HepG2 (cell line): Measurements from ENCODE around the gene ERCC5. TPM values are rescaled to one million over a fixed set of nuclear protein-coding genes. Genes with fewer than 3 reads are reported as not detected.

ENCODE experiments used
- ATAC-seq: fragments of 200-7000 bp; cut with Tn5 transposase; 3 replicates; pipeline ENCODE4 v1.9.1; 2020; ENCODE audit warnings: mild to moderate bottlenecking, moderate library complexity
- BruUV-seq: library from RNA; stranded (reverse); fragments of 400-500 nt; replicated peaks from 2 replicates; lab custom pipeline; 2021; lab: Mats Ljungman, UMichigan
- CTCF ChIA-PET: fragments of 300-600 bp; formaldehyde crosslinking; extraction: SDS; loops from one replicate; lab custom pipeline; 2021; ENCODE audit warnings: low total read pairs, inconsistent platforms, low intra/inter-chr PET ratio; lab: Yijun Ruan, JAX
- POLR2A ChIA-PET: fragments of 350-600 bp; sonication (Branson Sonifier 250); formaldehyde crosslinking; loops from one replicate; lab custom pipeline; 2020; ENCODE audit warnings: antibody characterized with exemption, inconsistent platforms; lab: Yijun Ruan, JAX
- DNase-seq: peaks from one replicate; pipeline ENCODE4 v3.0.0-alpha.2; 2015; ENCODE audit warnings: low spot score
- FAIRE-seq: peaks from 3 replicates; lab custom pipeline; 2011; peaks lifted over from hg19 to GRCh38; lab: Jason Lieb, UNC
- H2AFZ ChIP-seq: one replicate; pipeline ENCODE4 v1.6.1; 2011; ENCODE audit warnings: low read length, inconsistent platforms
- H3K27ac ChIP-seq: fragments of 300-600 bp; 3 replicates; pipeline ENCODE4 v1.8.0; 2011; ENCODE audit warnings: mixed run types, mild to moderate bottlenecking, mixed read lengths, low read length, inconsistent platforms; ENCODE audit not compliant: insufficient read depth; ENCODE audit errors: extremely low read length
- H3K27me3 ChIP-seq, 2 experiments: fragments of 200-600 bp in 1 of 2; 2 replicates in 1 of 2; 3 replicates in 1 of 2; pipeline versions ENCODE4 v1.6.0 to v1.8.0; 2011; ENCODE audit warnings: low read length in 2 of 2, mild to moderate bottlenecking in 2 of 2, moderate library complexity in 2 of 2, inconsistent platforms in 1 of 2; ENCODE audit not compliant: insufficient read depth in 2 of 2, control insufficient read depth in 1 of 2
- H3K36me3 ChIP-seq, 2 experiments: fragments of 200-600 bp in 1 of 2; replicated peaks in 1 of 2; 2 replicates in 1 of 2; 3 replicates in 1 of 2; pipeline versions ENCODE4 v1.5.1 to v1.8.0; 2011; ENCODE audit warnings: low read length in 2 of 2, inconsistent platforms in 1 of 2; ENCODE audit not compliant: insufficient read depth in 2 of 2, control insufficient read depth in 1 of 2
- H3K4me1 ChIP-seq: 2 replicates; pipeline ENCODE4 v1.5.1; 2012; ENCODE audit warnings: low read length, inconsistent platforms; ENCODE audit not compliant: insufficient read depth
- H3K4me2 ChIP-seq: 2 replicates; pipeline ENCODE4 v1.6.0; 2011; ENCODE audit warnings: low read depth, low read length, inconsistent platforms
- H3K4me3 ChIP-seq, 3 experiments: fragments of 200-600 bp in 1 of 3; sonication (generic), shearing (Covaris generic) in 1 of 3; replicated peaks in 1 of 3; 2 replicates each; pipeline ENCODE4 v1.5.1; 2011 to 2016; ENCODE audit warnings: low read length in 3 of 3, inconsistent platforms in 2 of 3, low read depth in 2 of 3, mild to moderate bottlenecking in 2 of 3, control low read depth in 1 of 3, mixed read lengths in 1 of 3; ENCODE audit not compliant: insufficient read depth in 1 of 3
- H3K79me2 ChIP-seq: one replicate; pipeline ENCODE4 v1.6.1; 2011; ENCODE audit warnings: low read length, inconsistent platforms; ENCODE audit not compliant: insufficient read depth
- H3K9ac ChIP-seq: 2 replicates; pipeline ENCODE4 v1.6.0; 2011; ENCODE audit warnings: mild to moderate bottlenecking, low read depth, low read length, inconsistent platforms; ENCODE audit not compliant: insufficient read depth
- H3K9me3 ChIP-seq: 2 replicates; pipeline ENCODE4 v1.5.1; 2012; ENCODE audit warnings: mild to moderate bottlenecking, low read length
- H4K20me1 ChIP-seq: 2 replicates; pipeline ENCODE4 v1.6.0; 2011; ENCODE audit warnings: inconsistent platforms, mild to moderate bottlenecking, low read length, moderate library complexity; ENCODE audit not compliant: insufficient read depth
- ASH2L ChIP-seq: fragments of 300-600, 200-600 bp; sonication (generic); IDR thresholded peaks from 2 replicates; pipeline ENCODE4 v1.7.0; 2017; ENCODE audit warnings: low read depth, mild to moderate bottlenecking, moderate library complexity, mixed read lengths, low read length; ENCODE audit not compliant: insufficient read length
- FOXC1 ChIP-seq: sonication (generic); formaldehyde crosslinking; IDR thresholded peaks from 2 replicates; pipeline ENCODE4 v1.8.0; 2022; ENCODE audit warnings: mild to moderate bottlenecking, missing genetic modification reagents, borderline replicate concordance
- PAX8 ChIP-seq: sonication (generic); formaldehyde crosslinking; IDR thresholded peaks from 2 replicates; pipeline ENCODE4 v1.8.0; 2022; ENCODE audit warnings: mild to moderate bottlenecking, missing genetic modification reagents, borderline replicate concordance
- PPARG ChIP-seq: conservative IDR thresholded peaks from 2 replicates; pipeline ENCODE4 v1.6.1; 2016; ENCODE audit warnings: missing biosample characterization, missing genetic modification reagents
- RAD21 ChIP-seq: fragments of 450-650 bp; formaldehyde crosslinking; IDR thresholded peaks from 2 replicates; pipeline ENCODE4 v1.5.0; 2020; ENCODE audit warnings: mild to moderate bottlenecking
- RXRB ChIP-seq: IDR thresholded peaks from 2 replicates; pipeline ENCODE4 v1.6.1; 2016; ENCODE audit warnings: borderline replicate concordance, missing genetic modification reagents, missing compliant biosample characterization
- SMC3 ChIP-seq: IDR thresholded peaks from 2 replicates; pipeline ENCODE4 v1.6.1; 2011; ENCODE audit warnings: low read length, improper control_type of control experiment
- STAG1 ChIP-seq: sonication (generic); formaldehyde crosslinking; IDR thresholded peaks from 2 replicates; pipeline ENCODE4 v1.4.0; 2020; ENCODE audit warnings: missing genetic modification reagents
- ZNF44 ChIP-seq: sonication (generic); formaldehyde crosslinking; IDR thresholded peaks from 2 replicates; pipeline ENCODE4 v1.5.1; 2020; ENCODE audit warnings: mild to moderate bottlenecking, missing genetic modification reagents
- ZNF616 ChIP-seq: sonication (generic); formaldehyde crosslinking; IDR thresholded peaks from 2 replicates; pipeline ENCODE4 v1.5.0; 2020; ENCODE audit warnings: low read depth, mild to moderate bottlenecking, missing genetic modification reagents
- WGBS: methylation state at CpG from one replicate; pipeline ENCODE4 v1.1.6; 2017; ENCODE audit warnings: low lambda C conversion rate; 5-methylcytosine and 5-hydroxymethylcytosine counted together
- in situ Hi-C: cut with HindIII; loops from 2 replicates; pipeline ENCODE4 v1.10.0; 2017; ENCODE audit warnings: low pct_unique_long_range_greater_than_20kb; ENCODE audit not compliant: extremely low pct_ligation_motif_present
- intact Hi-C: fragments of 100-400 bp; cut with micrococcal nuclease; formaldehyde crosslinking; loops from one replicate; pipeline ENCODE4 v1.10.0; 2022; ENCODE audit not compliant: unreplicated experiment
- polyA plus RNA-seq, 8 experiments: library from polyadenylated mRNA; depleted of rRNA in 3 of 8; stranded (reverse) in 7 of 8; unstranded in 1 of 8; fragments of >200 nt; fragmentation: Illumina TruSeq in 4 of 8; extraction: Trizol in 4 of 8; gene quantifications; 2 replicates each; pipeline versions ENCODE4 v1.2.1 to v1.2.3, GENCODE V29; 2011 to 2016; ENCODE audit warnings: low read depth in 4 of 8, missing spikeins in 1 of 8, mixed read lengths in 1 of 8; ENCODE audit not compliant: insufficient read depth in 1 of 8
- total RNA-seq, 5 experiments: library from RNA; depleted of rRNA; stranded (reverse); fragments of >200 nt; fragmentation: Illumina TruSeq; extraction: Trizol; gene quantifications; 2 replicates each; pipeline ENCODE4 v1.2.3, GENCODE V29; 2016; ENCODE audit warnings: low read depth in 1 of 5
- TF ChIP-seq, protein P1 (sequence below): sonication (generic); formaldehyde crosslinking; IDR thresholded peaks from 2 replicates; pipeline ENCODE4 v1.5.0; 2020; ENCODE audit warnings: missing genetic modification reagents
- TF ChIP-seq, protein P2 (sequence below): IDR thresholded peaks from 2 replicates; pipeline ENCODE4 v1.6.1; 2012; ENCODE audit warnings: inconsistent platforms
- TF ChIP-seq, protein P3 (sequence below): sonication (generic); formaldehyde crosslinking; IDR thresholded peaks from 2 replicates; pipeline ENCODE4 v1.5.0; 2020; ENCODE audit warnings: mild to moderate bottlenecking, missing genetic modification reagents, moderate library complexity

Gene ERCC5
- total and polyA plus RNA-seq, 2 of the 13 experiments (the other 11 are each of a cell fraction or from before 2014, with no cell fraction given) = 12.9 to 35.5 TPM

DNA sequence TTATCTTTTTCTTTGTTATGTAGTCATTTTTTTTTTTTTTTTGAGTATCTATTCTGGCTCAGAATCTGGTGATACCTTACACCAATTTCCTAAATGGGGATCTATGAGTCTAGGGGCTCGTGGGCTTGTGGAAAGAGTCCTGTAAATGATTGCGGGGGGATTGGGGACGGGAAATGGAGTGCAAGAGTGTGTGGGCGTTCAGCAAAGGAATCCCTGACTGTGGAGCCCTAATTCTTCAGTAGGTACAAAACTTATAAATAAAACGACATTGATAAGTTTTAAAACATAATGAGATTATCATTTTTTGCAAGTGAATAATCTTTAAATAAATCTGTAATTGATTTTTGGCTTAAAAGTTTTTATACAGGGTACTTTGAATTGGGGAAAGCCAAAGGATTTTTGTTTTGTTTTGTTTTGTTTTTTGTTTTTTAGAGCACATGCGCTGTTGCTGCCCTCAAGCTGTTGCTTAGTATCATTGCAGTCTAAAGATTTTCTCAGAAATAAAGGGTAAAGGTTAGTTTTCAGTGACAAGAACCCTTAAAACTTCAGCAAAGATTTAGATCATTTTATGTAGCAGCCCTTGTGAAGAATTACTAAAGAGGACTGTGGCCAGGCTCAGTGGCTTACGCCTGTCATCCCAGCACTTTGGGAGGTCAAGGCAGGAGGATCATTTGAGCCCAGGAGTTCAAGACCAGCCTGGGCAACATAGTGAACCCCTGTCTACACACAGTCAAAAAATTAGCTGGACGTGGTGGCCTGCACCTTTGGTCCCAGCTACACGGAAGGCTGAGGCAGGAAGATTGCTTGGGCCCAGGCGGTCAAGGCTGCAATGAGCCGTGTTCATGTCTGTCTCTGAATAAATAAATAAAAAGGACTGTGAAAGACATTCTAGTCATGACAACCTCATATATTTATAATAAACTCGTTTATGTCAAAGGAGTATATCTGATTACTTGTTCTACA is 1.7 kb downstream of the ERCC5 start:
- no peak for DNase-seq
- Histone ChIP-seq H4K20me1 (0 out of 2 replicates have a peak, but pooled peaks cover 3% of the 10 kb centered on the region), H3K4me3 (peak overlapping the region; percentile 86 to 94 (median 89)), H3K36me3 (peaks cover 0 to 6% of the 10 kb centered on the region in 2 experiments; a peak in 1 of 5 replicates), H3K4me1 (peaks cover 15% of the 10 kb centered on the region)
- TF ChIP-seq, protein P1, sequence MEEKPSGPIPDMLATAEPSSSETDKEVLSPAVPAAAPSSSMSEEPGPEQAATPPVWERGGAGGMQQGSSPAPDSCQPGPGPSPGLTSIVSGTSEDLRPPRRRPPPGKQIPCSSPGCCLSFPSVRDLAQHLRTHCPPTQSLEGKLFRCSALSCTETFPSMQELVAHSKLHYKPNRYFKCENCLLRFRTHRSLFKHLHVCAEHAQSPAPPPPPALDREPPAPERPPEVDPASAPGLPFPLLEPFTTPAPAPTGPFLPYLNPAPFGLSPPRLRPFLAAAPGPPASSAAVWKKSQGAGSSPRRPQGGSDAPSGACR (CRISPR knock-in tag) = no peak
- peak; percentile 9 for TF ChIP-seq ASH2L
- 0 out of 2 replicates have a peak, but pooled peaks have one; percentile 21 for TF ChIP-seq PPARG (CRISPR knock-in tag)
- 0 out of 2 replicates have a peak, but pooled peaks have one; percentile 47 for TF ChIP-seq SMC3
- TF ChIP-seq STAG1 (CRISPR knock-in tag) = peak; percentile 70
- peak; percentile 23; the same call in 1 of the 2 replicates for TF ChIP-seq RAD21 (CRISPR knock-in tag)
- no peak for TF ChIP-seq FOXC1
- 0 out of 2 replicates have a peak, but pooled peaks have one; percentile 20 for TF ChIP-seq RXRB (CRISPR knock-in tag)
- TF ChIP-seq ZNF44 = no peak
- TF ChIP-seq PAX8 = no peak
- TF ChIP-seq, protein P2, sequence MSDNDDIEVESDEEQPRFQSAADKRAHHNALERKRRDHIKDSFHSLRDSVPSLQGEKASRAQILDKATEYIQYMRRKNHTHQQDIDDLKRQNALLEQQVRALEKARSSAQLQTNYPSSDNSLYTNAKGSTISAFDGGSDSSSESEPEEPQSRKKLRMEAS = 0 out of 2 replicates have a peak, but pooled peaks have one; percentile 22
- TF ChIP-seq ZNF616 (CRISPR knock-in tag) = no peak
- TF ChIP-seq, protein P3, sequence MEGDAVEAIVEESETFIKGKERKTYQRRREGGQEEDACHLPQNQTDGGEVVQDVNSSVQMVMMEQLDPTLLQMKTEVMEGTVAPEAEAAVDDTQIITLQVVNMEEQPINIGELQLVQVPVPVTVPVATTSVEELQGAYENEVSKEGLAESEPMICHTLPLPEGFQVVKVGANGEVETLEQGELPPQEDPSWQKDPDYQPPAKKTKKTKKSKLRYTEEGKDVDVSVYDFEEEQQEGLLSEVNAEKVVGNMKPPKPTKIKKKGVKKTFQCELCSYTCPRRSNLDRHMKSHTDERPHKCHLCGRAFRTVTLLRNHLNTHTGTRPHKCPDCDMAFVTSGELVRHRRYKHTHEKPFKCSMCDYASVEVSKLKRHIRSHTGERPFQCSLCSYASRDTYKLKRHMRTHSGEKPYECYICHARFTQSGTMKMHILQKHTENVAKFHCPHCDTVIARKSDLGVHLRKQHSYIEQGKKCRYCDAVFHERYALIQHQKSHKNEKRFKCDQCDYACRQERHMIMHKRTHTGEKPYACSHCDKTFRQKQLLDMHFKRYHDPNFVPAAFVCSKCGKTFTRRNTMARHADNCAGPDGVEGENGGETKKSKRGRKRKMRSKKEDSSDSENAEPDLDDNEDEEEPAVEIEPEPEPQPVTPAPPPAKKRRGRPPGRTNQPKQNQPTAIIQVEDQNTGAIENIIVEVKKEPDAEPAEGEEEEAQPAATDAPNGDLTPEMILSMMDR = peak; percentile 61
- TF ChIP-seq, all 625 proteins: peak for 8
- H2AFZ ChIP-seq = no peak overlapping the region
- FAIRE-seq (peak; percentile 63), ATAC-seq (no peak)
- H3K9me3 ChIP-seq = no peaks in the 10 kb centered on the region
- 21% methylated on average over 11 of the region's 12 CpGs for WGBS
- CTCF ChIA-PET = interaction anchor here (1.1 to 1.8 kb wide), 5 partner anchors 47 to 906 kb away, joined by 4 to 12 read pairs (median 4); no protein-coding TSS in a partner anchor
- peak overlapping the region; percentile 86 for H3K9ac ChIP-seq
- H3K27me3 ChIP-seq = no peaks in the 10 kb centered on the region; a peak in 1 of 5 replicates
- BruUV-seq = no TSS peak
- intact Hi-C loops (loop anchor here (1.0 kb wide), 5 partner anchors 17 to 267 kb away; no protein-coding TSS in a partner anchor), in situ Hi-C loops (loop anchor here (5.0 kb wide), 1 partner anchor 250 kb away; the partner anchor contains the start of gene TPP2)
- peak overlapping the region; percentile 90 for H3K27ac ChIP-seq
- POLR2A ChIA-PET = no interaction called here
- H3K4me2 ChIP-seq = peak overlapping the region; percentile 91
- peaks cover 32% of the 10 kb centered on the region for H3K79me2 ChIP-seq
